Thyroid gland (tissue), 4 donors: ENCODE results near the gene AP1S3.

Experiments used
- POLR2A ChIP-seq, 2 donors: fragments of 450-650 bp; IDR thresholded peaks; one replicate each; pipeline ENCODE4 v1.6.1; 2017; ENCODE audit warnings: antibody characterized with exemption in 2 of 2, mild to moderate bottlenecking in 2 of 2, moderate library complexity in 1 of 2
- TF ChIP-seq, protein P1 (sequence below), 6 experiments: fragments of 200-600 bp in 3 of 6; fragments of 450-650 bp in 3 of 6; sonication (generic) in 3 of 6; IDR thresholded peaks; one replicate each; pipeline ENCODE4 v1.5.1; 2016 to 2019; ENCODE audit warnings: antibody characterized with exemption in 6 of 6, mild to moderate bottlenecking in 2 of 6, inconsistent platforms in 1 of 6, moderate library complexity in 1 of 6

DNA sequence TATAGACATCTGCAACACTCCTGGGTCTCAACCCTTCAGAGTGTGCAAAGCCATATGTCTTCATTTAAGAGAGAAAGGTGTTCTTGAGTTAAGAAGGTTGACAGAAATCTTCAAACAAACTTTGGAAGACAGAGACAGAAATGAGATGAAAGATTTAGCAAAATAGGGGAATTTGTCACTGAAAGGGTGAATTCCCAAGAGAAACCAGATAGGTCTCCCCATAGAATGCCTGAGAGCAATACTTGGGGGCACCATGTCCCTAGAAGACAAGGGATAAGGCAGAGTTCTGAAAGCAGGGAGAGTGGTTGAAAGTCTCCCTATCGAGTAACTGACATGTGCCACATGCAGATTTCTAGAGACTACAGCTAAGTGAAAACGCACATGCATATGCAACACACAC is 50.0 kb downstream of the AP1S3 start:
- TF ChIP-seq, protein P1, sequence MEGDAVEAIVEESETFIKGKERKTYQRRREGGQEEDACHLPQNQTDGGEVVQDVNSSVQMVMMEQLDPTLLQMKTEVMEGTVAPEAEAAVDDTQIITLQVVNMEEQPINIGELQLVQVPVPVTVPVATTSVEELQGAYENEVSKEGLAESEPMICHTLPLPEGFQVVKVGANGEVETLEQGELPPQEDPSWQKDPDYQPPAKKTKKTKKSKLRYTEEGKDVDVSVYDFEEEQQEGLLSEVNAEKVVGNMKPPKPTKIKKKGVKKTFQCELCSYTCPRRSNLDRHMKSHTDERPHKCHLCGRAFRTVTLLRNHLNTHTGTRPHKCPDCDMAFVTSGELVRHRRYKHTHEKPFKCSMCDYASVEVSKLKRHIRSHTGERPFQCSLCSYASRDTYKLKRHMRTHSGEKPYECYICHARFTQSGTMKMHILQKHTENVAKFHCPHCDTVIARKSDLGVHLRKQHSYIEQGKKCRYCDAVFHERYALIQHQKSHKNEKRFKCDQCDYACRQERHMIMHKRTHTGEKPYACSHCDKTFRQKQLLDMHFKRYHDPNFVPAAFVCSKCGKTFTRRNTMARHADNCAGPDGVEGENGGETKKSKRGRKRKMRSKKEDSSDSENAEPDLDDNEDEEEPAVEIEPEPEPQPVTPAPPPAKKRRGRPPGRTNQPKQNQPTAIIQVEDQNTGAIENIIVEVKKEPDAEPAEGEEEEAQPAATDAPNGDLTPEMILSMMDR (IDR thresholded peaks at IDR 0.05) = no peak
- TF ChIP-seq POLR2A (IDR thresholded peaks at IDR 0.05) = no peak
